Putamen (tissue), 1 donor: Measurements from ENCODE around the gene KCNQ1.

Source experiments
- DNase-seq: peaks from one replicate; pipeline ENCODE4 v3.0.0-alpha.2; 2016; ENCODE audit warnings: low spot score

Gene KCNQ1

DNA sequence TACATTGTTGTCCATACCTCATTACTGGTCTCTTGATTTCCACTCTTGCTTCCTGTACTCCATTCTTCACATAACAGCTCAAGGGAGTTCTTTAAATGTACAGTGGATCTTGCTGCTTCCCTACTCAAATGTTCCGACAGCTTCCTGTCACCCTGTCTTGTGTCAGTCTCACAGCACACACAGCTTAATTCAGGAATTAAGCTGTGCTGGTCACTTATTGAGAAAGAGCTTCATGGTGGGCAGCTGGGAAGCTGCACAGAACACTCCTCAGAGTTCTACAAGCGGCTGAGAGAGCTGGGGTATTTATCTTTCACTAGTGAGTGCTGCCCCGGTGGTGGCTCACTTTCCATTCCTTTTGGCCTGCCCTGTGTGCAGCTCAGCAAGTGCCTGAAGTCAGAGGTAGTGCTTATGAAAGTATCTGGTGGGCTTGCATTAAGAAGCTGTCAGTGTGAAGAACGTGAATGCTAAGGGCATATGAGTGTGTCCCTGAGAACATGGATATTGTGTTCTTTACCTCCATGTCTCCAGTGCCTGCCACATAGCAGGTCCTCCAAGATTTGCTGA lies 206.3 kb downstream of the KCNQ1 start:
- DNase-seq, result no peak

DNA sequence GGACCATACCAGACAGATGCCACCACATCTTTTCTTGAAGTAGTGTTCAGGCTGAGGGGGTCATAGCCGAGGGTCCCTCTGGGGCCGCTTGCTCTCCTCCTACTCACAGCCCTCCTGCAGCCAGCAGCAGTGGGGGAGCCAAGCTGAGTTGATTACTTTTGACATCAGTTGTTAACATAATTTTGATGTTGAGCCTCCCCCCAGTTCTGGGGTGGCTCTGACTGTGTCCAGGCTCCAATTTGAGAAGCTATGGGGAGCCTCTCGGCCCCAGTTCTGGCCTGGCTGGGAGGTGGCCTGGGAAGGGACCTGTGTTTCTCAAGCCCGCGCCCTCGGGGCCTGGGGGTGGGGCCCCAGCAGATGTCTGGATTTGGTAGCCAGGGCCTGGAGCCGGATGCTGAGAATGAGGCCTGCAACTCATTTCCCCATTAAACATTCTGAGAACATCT lies 207.0 kb downstream of the KCNQ1 start:
- no peak for DNase-seq

DNA sequence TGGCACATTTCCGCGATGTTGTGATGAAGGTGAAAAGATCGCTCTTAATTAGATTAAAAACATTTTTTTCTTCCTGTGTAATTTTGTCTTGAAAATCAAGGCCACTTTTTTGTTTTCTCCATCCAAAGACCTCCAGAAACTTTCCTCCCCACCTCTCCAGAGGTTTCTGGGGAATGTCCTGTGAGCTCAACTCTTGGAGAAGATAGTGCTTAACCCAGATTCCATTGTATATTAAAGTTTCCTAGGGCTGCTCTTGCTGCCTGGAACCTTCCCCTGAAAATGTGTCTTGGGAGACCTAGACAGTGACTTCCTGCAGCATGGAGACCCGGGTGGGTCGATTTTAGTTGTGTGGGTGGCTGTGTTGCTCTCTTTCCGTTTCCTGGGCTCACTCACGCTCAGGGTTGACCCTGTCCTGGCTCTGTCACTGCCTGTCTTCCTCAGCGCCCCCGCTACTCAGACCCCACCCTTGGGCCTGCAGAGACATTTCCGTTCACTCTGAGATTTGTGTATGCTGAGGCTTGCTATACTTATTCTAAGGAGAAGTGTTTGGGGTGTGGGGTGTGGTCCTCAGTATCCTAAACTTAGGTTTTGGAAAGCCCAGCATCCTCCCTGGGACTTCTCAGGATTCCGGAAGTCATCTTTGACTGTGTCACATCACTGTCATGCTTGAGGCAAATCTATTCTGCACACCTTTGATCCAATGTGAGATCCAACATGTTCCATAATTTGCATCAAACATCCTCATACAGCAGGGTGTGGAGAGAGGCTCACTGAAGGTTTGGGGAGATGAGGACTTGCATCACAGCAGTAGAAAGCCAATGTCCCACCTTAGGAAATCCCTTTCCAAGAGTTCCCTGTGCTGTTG lies 207.8 kb downstream of the KCNQ1 start:
- no peak for DNase-seq

GRCh38 chr11:2653198-2653551 lies 208.4 kb downstream of the KCNQ1 start:
- DNase-seq, result no peak

DNA sequence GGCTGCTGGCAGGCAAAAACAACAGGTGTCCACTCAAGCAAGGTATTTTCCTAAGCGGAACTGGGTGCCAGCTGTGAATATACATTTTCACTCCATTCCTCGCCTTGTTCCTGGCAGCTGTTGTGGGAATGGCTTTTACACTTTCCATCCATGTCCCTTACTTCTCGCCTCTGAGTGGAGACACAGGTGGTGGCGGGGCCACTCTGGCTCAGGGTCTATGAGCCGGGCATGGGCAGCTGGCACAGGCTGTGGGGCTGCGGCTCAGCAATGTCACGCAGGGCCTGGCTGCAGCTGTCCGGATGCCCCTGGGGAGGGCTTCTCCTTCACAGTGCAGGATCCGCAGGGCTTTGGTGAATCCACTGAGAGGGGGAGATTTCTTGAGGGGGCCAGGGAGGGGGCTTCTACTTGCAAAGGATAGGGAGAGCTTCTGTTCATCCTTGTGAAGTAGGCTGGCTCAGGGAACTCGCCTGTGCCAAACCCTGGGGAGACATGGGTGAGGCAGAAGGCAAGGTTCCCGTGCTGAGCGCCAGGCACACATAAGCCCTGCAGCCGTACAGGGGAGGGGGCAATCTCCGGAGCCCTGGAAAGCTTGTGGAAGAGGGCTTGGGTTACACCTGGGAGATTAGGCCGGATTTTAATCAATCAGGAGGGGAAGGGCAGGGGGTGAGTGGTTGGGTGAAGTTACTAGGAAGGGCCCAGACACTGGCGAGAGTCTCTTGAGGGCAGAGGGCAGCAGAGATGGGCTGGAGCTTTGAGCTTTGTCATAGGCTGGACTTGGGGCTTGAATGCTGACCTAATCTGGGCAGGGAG lies 209.3 kb downstream of the KCNQ1 start:
- DNase-seq, result no peak

DNA sequence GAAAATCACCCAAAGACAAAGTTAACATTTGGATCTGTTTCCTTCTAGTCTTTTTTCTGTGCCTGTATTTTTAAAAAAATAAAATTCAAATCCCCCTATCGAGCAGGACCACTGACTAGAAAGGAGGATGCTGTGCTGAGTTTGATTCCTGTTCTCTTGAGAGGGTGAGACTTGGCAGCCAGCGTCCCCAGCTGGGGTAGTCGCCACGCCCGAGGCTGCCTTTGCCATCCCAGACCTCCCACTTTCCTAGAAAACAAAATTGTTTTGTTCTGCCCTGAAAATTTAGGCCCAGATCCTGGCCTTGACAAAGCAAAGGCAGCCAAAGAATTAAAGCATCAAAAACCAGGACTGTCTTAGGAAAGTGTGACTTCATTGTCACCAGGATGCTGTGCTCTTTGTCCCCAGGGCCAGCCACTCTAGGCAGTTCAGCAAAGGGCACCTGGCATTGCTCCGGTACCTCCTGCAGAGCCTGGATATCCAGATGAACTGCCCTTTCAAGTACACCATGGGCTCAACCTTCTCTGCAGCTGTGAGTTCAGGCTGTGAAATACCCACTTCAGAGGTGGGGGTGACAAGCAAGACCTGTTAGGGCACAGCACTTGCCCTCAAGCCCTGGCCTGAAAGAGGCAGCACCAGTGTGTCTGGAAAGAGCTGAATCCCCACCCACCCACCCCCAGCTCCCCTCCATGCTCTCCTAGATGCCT lies 210.4 kb downstream of the KCNQ1 start:
- DNase-seq, result no peak

GRCh38 chr11:2655834-2656622 lies 211.2 kb downstream of the KCNQ1 start:
- DNase-seq, result no peak

DNA sequence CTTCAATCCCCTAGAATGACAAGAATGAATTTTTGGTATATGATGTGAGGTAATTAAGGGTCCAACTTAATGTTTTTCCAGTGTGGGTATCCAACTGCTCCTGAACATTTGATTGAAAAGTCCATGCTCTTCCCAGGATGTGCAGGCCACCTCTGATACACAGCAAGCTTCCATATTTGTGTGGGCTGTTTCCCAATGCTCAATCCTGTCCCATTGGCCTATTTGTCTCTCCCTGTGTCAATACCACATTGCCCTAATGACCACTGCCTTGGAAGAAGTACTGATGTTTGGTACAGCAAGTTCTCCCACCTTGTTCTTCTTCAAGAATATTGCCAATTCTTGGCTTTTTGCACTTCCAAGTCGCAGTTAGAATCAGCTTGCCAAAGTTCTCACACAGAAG lies 212.1 kb downstream of the KCNQ1 start:
- no peak for DNase-seq

GRCh38 chr11:2657697-2658284 lies 213.0 kb downstream of the KCNQ1 start:
- no peak for DNase-seq

DNA sequence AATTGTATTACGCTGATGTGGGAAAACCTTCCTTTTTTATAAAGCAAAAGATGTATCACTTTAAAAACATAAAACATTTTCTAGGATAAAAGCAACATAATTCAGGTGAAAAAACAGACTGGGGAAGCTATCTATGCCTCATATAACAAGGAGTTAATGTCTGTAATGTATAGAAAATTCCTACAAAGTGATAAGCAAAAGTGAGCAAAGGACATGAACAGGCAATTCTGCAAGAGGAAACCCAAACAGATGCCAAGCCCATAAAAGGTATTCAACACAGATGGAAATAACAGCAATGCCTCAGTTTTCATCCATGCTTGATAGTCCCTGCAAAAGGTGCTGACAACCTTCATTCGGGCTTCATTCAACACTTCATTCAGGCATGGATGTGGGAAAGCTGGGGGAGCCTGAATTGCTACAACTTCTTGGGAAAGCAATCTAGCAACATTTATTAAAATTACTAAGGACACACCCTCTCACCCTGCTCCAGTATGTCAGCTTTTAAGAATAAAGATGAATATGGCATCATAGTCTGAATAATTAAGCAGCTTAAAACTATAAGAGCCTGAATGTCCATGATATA lies 215.6 kb downstream of the KCNQ1 start:
- DNase-seq, result no peak

- no peak for DNase-seq
Measured at GRCh38 chr11:2661173-2662023, 216.6 kb downstream of the KCNQ1 start.

- DNase-seq, result no peak
Measured at GRCh38 chr11:2662024-2662312, 217.2 kb downstream of the KCNQ1 start.

DNA sequence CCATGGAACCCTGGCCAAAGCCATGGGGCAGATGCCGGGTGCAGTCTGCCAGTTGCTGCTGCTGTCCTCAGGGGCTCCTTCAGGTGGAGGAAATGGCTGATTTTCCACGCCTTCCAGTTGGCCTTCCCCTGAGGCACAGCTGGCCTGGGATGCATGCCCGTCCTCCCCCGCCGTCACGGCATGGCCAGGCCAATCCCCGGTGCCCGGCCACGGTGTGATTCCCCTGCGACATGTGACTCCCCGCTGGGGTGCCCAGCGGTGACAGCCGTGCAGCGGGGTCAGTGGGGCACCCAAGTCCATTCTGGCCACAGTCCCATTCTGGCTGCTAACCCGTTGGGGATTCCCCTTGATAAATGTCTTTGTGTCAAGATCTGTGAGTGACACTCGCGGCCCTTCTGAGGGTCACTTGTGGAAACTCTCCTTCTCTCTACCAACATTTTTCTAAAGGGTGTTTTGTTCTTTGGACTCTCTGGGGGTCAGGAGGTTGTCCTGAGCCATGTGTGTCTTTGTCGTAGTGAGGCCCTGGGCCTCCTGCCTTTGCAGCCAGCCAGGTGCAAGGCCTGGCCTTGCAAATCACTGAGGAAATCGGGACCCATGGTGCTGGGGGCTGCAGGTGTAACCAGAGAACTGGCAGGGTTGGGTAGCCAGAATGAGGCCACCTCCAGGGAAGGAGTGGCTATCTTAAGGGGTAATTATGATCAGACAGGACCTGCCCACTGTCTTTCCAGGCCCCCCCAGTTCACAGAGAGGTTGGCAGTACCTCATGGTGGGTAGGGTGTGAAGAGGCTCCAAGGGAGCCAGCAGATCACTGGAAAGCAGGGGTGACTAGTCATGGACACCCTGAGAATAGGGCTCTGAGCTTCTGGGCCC lies 217.9 kb downstream of the KCNQ1 start:
- no peak for DNase-seq

DNA sequence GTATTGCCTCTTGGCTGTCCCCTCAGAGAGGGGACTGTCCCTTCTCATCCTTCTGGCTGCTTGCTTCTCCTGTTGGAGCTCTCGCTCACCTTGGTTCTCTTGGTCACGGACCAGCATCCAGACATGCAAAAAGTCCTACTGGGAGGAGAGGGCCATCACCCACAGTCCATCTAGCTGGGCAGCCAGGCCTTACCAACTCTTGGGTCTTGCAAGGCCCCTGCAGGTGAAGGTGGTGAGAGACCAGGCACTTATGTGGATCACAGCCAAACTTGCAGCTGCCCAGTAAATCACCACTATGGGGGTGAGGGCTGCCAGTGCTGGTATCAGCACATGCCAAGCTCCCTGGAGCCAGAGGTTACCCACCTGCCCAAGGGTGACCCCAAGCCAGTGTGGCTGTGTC lies 218.7 kb downstream of the KCNQ1 start:
- DNase-seq, result no peak

DNA sequence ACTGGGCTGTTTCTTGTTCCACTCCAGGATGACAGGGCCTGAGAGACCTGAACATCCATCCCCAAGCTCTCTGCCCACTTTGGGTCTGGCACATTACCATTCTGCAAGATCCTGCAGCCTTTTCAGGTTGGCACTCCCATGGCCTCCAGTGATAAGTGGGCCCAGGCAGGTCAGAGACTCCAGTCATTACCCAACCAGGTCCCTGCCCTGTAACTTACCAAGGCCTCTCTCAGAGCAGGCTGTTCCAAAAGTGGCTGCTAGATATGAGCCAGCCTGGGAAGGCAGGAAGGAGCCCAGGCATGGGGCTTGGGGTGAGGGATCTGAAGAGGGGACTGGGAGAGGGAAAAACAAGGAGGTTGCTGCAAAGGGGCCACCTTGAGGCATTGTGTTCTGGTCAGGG lies 219.1 kb downstream of the KCNQ1 start:
- no peak for DNase-seq

- DNase-seq, result no peak
Measured at GRCh38 chr11:2664376-2664775, 219.6 kb downstream of the KCNQ1 start.

DNA sequence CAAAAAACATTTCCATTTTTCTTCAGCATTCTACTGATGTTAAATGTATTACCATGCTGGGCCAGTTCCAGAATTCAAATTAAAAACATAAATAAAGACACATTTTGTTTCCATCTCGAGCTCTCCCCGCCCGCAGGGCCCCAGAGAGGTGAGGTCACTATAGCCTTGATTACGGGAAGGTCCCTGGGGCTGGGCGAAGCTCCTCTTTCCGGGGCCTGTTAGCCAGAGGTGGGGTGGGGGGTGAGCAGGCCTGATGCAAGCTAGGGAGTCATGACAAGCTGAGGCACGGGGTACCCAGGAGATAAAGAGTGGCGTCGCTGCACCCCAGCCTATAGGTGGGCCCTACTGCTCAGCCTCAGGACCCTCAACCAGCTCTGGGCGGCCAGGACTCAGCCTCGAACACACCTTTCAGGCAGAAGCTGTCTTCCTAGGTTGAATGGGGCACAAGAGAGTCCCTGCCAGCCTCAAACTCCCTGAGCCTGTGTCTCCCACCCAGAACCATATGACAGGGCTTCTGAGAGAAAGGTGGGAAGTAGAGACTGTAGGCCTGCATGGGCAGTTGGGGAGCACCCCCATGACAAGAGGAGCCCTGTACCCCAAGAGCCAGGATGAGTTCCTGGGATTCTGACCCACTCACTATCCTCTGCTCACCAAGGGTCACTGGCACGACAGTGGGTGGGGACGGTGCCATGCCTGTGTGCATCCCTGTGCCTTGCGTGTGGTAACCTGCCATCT lies 220.2 kb downstream of the KCNQ1 start:
- no peak for DNase-seq
